Jurkat, Clone E6-1 (cell line): ENCODE results near the gene ESPN.
"Not testable (repeated sequence)": the region's sequence is repeated elsewhere in the genome, so short reads cannot be mapped to it uniquely, and the experiment has no call there.

ENCODE experiments used
- DNase-seq: peaks from one replicate; pipeline ENCODE4 v3.0.0-alpha.2; 2011; ENCODE audit warnings: low read depth, low spot score
- H3K4me3 ChIP-seq: 2 replicates; pipeline ENCODE4 v1.5.1; 2011; ENCODE audit warnings: mild to moderate bottlenecking, low read length, control low read depth, moderate library complexity

Gene ESPN

DNA sequence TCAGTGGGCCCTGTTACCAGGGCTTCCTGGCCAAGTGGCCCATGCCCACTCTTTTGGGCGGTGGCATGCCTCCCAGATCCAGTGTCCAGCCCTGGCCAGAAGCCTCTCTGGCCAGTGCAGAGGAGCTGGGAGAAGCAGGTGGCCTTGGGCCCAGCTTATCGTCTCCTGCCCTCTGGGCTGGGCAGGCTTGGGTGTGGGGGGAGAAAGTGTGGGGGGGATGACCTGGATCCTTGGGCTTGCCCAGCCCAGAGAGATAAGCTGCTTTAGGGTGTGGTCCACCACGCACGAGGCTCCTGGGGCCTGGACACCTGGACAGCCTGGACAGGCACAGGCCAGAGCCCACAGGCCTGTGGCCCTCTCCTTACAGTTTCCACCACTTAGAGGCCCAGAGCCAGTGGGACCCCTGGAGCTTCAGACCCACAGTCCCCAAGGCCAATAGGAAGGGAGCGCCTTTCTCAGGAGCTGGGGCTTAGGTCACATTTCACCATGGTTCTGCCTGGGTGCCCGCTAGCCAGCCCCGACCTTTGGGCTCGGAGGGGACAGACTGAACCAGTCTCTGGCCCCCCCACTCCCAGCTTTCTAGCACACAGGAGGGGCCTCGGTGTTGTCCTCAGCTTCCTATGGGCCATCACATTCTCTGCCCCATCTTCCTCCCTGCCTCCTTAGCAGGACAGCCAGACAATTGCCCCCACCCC lies 1.8 kb downstream of the ESPN start:
- DNase-seq: no peak
- no peak overlapping the region for H3K4me3 ChIP-seq

DNA sequence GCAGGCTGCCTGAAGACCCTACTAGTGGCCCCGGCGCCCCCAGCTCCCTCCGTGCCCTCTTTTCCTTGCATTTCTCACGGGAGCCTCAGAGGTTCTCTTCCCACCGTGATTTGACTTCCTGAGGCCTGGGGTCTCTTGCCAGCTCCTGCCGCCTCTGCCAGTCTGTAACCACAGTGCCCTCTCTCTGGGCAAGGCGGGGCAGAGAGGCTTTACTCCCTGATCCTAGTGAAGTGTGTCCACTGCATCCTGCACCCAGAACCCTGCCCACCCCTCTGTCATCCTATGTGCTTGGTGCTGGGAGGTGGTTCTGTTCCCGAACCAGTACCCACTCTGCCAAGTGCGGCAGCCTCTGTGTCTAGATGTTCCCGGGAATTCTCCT lies 2.4 kb downstream of the ESPN start:
- no peak for DNase-seq
- H3K4me3 ChIP-seq: no peak overlapping the region

DNA sequence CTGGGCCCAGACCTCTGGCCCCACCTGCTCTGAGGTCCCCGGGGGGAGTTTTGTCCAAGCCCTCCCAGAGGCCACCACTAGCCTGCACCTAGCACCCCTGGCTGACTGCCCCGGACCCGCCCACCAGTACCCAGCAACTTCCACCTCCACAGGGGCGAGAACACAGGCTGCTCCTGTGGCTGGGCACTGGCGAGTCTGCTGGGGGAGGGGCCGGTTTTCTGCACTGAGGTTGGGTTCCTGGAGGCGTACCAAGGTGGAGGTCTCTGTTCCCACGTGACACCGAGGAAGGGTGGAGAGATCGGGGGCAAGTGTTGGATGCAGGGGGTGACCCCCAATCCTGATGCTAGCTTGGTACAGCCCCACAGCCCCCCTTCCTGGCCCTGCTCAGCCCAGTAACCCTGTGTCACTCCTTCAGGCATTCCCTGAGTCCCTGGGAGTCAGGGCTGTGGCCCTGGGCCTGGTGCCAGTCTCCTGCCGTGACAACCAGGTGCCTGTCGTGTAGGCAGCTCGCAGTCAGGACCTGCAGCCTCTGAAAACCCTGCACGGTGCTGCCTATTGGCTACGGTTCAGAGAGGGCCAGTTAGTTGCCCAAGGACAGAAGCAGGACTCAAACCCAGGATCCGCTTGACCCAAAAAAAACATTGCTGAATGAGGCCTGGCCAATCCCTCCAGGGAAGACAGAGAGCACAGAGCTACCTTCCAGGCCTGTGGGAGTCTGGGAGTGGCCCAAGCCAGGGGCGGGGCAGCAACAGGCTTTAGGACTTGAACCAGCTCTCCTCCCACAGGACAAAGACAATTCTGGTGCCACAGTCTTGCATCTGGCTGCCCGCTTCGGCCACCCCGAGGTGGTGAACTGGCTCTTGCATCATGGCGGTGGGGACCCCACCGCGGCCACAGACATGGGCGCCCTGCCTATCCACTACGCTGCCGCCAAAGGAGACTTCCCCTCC lies 3.1 kb downstream of the ESPN start:
- no peak for DNase-seq

GRCh38 chr1:6428453-6428852 lies 3.9 kb downstream of the ESPN start:
- not testable (repeated sequence) for H3K4me3 ChIP-seq, DNase-seq

More for the DNA sequence above, 3.1 kb downstream of the ESPN start:
- H3K4me3 ChIP-seq: no peak overlapping the region

- not testable (repeated sequence) for H3K4me3 ChIP-seq, DNase-seq
Observed at GRCh38 chr1:6429660-6430411, 5.3 kb downstream of the ESPN start.

- not testable (repeated sequence) for H3K4me3 ChIP-seq, DNase-seq
Observed at GRCh38 chr1:6431645-6432579, 7.3 kb downstream of the ESPN start.

GRCh38 chr1:6434186-6434585 lies 9.6 kb downstream of the ESPN start:
- no peak for DNase-seq
- H3K4me3 ChIP-seq: no peak overlapping the region

DNA sequence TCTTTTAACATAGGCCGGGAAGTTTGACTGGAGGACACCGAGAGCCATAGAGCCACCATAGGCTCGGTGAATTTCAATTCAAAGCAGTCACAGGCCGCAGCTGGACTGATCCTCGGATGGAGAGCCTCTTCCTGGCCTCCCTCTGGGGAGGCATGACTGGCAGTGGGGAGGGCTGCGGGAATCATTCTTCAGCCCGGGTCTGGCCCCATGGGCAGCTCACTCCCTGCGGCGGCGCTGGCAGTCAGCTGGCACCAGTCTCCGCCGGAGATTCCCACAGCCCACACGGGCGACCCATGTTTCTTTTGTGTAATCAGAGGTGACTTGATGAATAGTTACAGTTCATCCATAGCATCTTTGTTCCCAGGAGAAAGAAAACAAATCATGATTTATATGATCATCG lies 10.6 kb downstream of the ESPN start:
- DNase-seq: no peak

GRCh38 chr1:6435547-6435946 lies 11.0 kb downstream of the ESPN start:
- DNase-seq: no peak
- no peak overlapping the region for H3K4me3 ChIP-seq

More for the DNA sequence above, 10.6 kb downstream of the ESPN start:
- no peak overlapping the region for H3K4me3 ChIP-seq

DNA sequence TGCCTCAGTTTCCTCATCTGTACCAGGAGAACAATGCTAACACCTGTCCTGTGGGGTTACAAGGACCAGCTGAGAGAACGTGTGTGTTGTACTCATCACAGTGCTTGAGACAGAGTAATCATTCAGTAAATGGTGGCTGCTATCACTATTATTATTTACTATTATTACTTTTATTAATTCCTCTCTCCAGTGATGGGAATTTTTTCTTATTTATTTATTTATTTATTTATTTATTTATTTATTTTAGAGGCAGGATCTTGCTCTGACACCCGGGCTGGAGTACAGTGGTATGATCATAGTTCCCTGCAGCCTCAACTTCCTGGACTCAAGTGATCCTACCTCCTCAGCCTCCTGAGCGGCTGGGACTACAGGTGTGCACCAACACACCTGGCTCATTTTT lies 11.7 kb downstream of the ESPN start:
- not testable (repeated sequence) for DNase-seq, H3K4me3 ChIP-seq

- DNase-seq, H3K4me3 ChIP-seq: not testable (repeated sequence)
Observed at GRCh38 chr1:6437012-6437700, 12.6 kb downstream of the ESPN start.

DNA sequence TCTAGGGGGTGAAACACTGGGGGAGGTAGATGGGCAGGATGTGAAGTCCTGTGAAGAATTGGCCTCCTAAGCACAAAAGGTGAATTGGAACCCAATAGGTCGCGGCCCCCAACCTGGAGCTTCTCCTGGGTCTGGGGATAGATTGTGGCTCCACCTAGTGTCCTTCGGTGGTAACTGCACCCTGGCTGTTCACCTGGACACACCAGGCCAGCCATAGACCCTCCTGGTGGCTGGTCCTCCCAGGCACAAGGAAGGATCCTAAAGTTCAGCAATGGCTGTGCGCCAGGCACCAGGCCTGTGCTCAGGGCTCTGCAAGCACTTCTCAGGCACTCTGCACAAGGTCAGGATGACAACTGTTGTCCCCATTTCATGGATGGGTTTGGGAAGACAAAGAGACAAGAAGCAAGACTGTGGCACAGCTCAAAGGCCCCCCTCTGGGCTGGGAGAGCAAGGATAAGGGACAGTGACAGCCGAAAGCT lies 13.5 kb downstream of the ESPN start:
- no peak overlapping the region for H3K4me3 ChIP-seq
- peak; percentile 48 for DNase-seq

- peak overlapping the region; percentile 20 for H3K4me3 ChIP-seq
- peak; percentile 14 for DNase-seq
Observed at GRCh38 chr1:6440198-6441126, 15.9 kb downstream of the ESPN start.

DNA sequence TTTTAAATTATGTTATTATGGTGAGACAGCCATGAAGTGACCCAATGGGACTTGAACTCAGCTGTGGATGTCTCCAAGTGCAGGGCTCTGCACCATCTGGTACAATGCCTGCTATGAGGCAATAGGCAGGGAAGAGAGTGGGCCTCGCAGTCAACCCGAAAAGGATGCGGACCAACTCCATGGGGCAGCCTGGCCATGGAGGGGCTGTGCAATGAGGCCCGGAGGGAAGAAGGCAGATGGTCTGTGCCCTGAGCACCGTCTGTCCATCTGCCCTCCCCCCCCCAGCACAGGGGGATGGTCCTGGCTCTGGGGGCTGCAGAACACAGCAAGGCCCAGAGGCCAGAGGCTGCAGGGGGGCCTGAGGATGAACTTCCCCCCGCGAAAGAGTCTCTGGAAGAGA lies 17.0 kb downstream of the ESPN start:
- H3K4me3 ChIP-seq: no peak overlapping the region
- DNase-seq: no peak

DNA sequence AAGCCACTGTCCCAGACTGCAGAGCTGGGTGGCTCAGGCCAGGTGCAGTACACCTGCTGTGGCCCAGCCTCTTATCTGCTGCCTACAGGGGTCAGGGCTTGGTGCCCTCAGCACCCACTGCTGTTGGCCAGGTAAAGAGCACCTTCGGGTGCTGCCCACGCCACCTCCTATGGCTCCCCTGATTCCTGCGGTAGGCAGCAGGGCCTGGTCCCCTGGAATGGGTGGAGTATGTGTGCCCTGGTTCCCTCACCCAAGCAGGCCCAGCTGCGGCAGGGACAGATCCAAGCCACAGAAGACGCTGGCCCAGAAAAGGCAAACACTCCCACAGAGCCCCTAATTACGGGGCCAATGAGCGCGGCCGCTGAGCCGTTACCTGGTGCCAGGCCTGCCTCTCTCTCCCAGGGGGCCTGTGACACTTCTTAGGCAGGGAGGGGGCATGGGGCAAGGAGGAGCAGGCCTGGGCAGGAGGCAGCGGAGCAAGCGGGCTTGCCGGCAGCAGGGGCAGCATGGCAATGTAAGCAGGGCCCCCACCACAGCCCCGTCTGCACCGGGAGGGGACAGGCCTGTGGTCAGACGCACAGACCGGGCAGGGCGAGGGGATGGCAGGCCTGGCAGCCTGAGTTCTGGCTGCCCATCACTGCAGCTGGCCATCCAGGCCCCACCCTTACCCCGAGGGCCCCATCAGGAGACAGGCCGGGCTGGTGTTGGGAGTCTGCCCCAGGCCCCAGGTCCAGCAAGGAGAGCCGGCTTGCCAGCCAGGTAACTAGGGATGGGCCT lies 19.0 kb downstream of the ESPN start:
- DNase-seq: no peak

GRCh38 chr1:6444377-6444776 lies 19.8 kb downstream of the ESPN start:
- DNase-seq: no peak
- no peak overlapping the region for H3K4me3 ChIP-seq

More for the DNA sequence above, 19.0 kb downstream of the ESPN start:
- no peak overlapping the region for H3K4me3 ChIP-seq
